Heart left ventricle (tissue), 16 donors: ENCODE measurements around the gene ITGB6. TPM values are rescaled to one million over a fixed set of nuclear protein-coding genes. Genes with fewer than 3 reads are reported as not detected.

Experiments
- ATAC-seq, 4 donors: fragments of 200-7000 bp; cut with Tn5 transposase; one replicate each; pipeline ENCODE4 v1.9.1; 2020 to 2022; ENCODE audit warnings: moderate library complexity in 4 of 4, mild to moderate bottlenecking in 3 of 4, moderate number of reproducible peaks in 1 of 4
- DNase-seq, 5 donors: peaks; one replicate each; pipeline ENCODE4 v3.0.0-alpha.2; 2020
- H3K27ac ChIP-seq, 12 donors: fragments of 200-600 bp; sonication (generic) in 4 of 12; one replicate each; pipeline versions ENCODE4 v1.5.0 to v1.8.0; 2016 to 2022; ENCODE audit warnings: mild to moderate bottlenecking in 2 of 12
- H3K27me3 ChIP-seq, 9 donors: fragments of 200-600 bp; sonication (generic) in 2 of 9; one replicate each; pipeline versions ENCODE4 v1.5.1 to v1.8.0; 2016 to 2022; ENCODE audit warnings: mild to moderate bottlenecking in 3 of 9
- H3K36me3 ChIP-seq, 9 donors: fragments of 200-600 bp; sonication (generic) in 2 of 9; one replicate each; pipeline versions ENCODE4 v1.5.0 to v1.8.0; 2018 to 2022; ENCODE audit warnings: mild to moderate bottlenecking in 2 of 9
- H3K4me1 ChIP-seq, 12 donors: fragments of 200-600 bp; sonication (generic) in 4 of 12; one replicate each; pipeline versions ENCODE4 v1.5.0 to v1.8.0; 2016 to 2022; ENCODE audit warnings: mild to moderate bottlenecking in 3 of 12
- H3K4me3 ChIP-seq, 12 donors: fragments of 200-600 bp; sonication (generic) in 4 of 12; one replicate each; pipeline versions ENCODE4 v1.5.0 to v1.8.0; 2017 to 2022; ENCODE audit warnings: mild to moderate bottlenecking in 9 of 12, moderate library complexity in 4 of 12
- H3K9me3 ChIP-seq, 12 donors: fragments of 200-600 bp; sonication (generic) in 4 of 12; one replicate each; pipeline versions ENCODE4 v1.5.0 to v1.8.0; 2016 to 2022; ENCODE audit warnings: mild to moderate bottlenecking in 1 of 12
- CTCF ChIP-seq, 12 donors: fragments of 200-600 bp; sonication (generic) in 4 of 12; IDR thresholded peaks; one replicate each; pipeline versions ENCODE4 v1.5.0 to v1.8.0; 2018 to 2022; ENCODE audit warnings: antibody characterized with exemption in 12 of 12, mild to moderate bottlenecking in 5 of 12
- POLR2A ChIP-seq, 2 donors: fragments of 450-650 bp; IDR thresholded peaks; one replicate each; pipeline ENCODE4 v1.6.1; 2017; ENCODE audit warnings: antibody characterized with exemption in 2 of 2, mild to moderate bottlenecking in 2 of 2, moderate library complexity in 2 of 2
- WGBS, 4 donors: extraction: QIAGEN DNeasy Blood & Tissue Kit in 2 of 4; methylation state at CpG; one replicate each; pipeline versions ENCODE4 v1.1.5 to v1.1.7; 2013 to 2018; 5-methylcytosine and 5-hydroxymethylcytosine counted together
- intact Hi-C, 10 donors: fragments of 100-400 bp; cut with DNase I; formaldehyde crosslinking; loops; one replicate each; pipeline versions ENCODE4 v1.11.1 to v1.14.2; 2022
- polyA plus RNA-seq, 2 donors: library from polyadenylated mRNA; stranded (reverse); fragments of 200-250 nt; gene quantifications; one replicate each; pipeline ENCODE4 v1.2.3, GENCODE V29; 2013
- total RNA-seq, 9 donors: library from RNA; depleted of rRNA in 2 of 9; stranded (reverse); fragments of >200 nt in 2 of 9; fragmentation: NEBNext Ultra II Directional in 3 of 9; extraction: Animal tissue kit (Norgen Biotek cat#: 25700) in 3 of 9; gene quantifications; one replicate each; pipeline versions ENCODE4 v1.1.0 to v1.2.4, GENCODE V29; 2016 to 2023
- donor health status: ischemic (EF 13 %, LVEDD 7.1; RV severe dilation, severe dysfunction).
- donor health status: healthy with polysubstance abuse.
- donor health status: DM: no; HTN: yes; CAD: no.
- donor health status: DM: no; HTN: no; CAD: no.
- donor health status: ischemic (EF 25% LVEDD 6.9; RV normal size, moderate dysfunction).
- donor health status: ischemic (EF 25% LVEDD 5.7; RV mildly dilated, moderate dysfunction).
- donor health status: healthy.
- donor health status: DM: yes; HTN: yes; CAD: no.
- donor health status: ischemic (EF 35%, LVEDD 5.7; RV mildly dilated, moderate dysfunction).
- donor health status: nonischemic (EF 11% LVEDD 7.7; RV severe dilation, severe dysfunction).
- donor health status: DM: yes; HTN: yes; CAD: no.
- donor health status: PGD.
- donor health status: ischemic (EF 29% LVEDD 5.4; RV normal size, mild dysfunction).
- donor health status: nonischemic (EF 23%, LVEDD 6.1; RV moderate dilation, normal function).

ITGB6 gene
- total and polyA plus RNA-seq, 11 donors: 0.27 to 4.2 (median 0.75) TPM

GRCh38 chr2:160168878-160169277, 31.2 kb downstream of the ITGB6 start:
- no peak for TF ChIP-seq POLR2A (IDR thresholded peaks at IDR 0.05)
- no peak for TF ChIP-seq CTCF (IDR thresholded peaks at IDR 0.05)
- H3K27ac ChIP-seq: no peak overlapping the region
- no peaks in the 10 kb centered on the region for H3K9me3 ChIP-seq
- no peaks in the 10 kb centered on the region for H3K36me3 ChIP-seq
- ATAC-seq (no peak), DNase-seq (no peak)
- H3K4me1 ChIP-seq: peaks cover 0 to 7% (median 0%) of the 10 kb centered on the region in 12 donors
- WGBS, 4 donors: 88 to 93% (median 92%) methylated on average over 3 of the region's 3 CpGs
- intact Hi-C loops: no loop called here
- no peak overlapping the region for H3K4me3 ChIP-seq
- H3K27me3 ChIP-seq: no peaks in the 10 kb centered on the region

- TF ChIP-seq POLR2A (IDR thresholded peaks at IDR 0.05) (no peak), CTCF (IDR thresholded peaks at IDR 0.05) (no peak)
- H3K27ac ChIP-seq: no peak overlapping the region
- 87 to 92% (median 89%) methylated on average over 12 of the region's 12 CpGs for WGBS, 4 donors
These were observed 32.9 kb downstream of the ITGB6 start for GRCh38 chr2:160167089-160167740.

GRCh38 chr2:160165996-160166395, 34.1 kb downstream of the ITGB6 start:
- Histone ChIP-seq H3K4me3 (no peak overlapping the region), H3K9me3 (no peaks in the 10 kb centered on the region), H3K27ac (no peak overlapping the region), H3K4me1 (peaks cover 0 to 7% (median 0%) of the 10 kb centered on the region in 12 donors), H3K27me3 (no peaks in the 10 kb centered on the region), H3K36me3 (no peaks in the 10 kb centered on the region)
- intact Hi-C loops: no loop called here
- no peak for TF ChIP-seq CTCF (IDR thresholded peaks at IDR 0.05)
- TF ChIP-seq POLR2A (IDR thresholded peaks at IDR 0.05): no peak
- DNase-seq (no peak), ATAC-seq (no peak)
- WGBS, 4 donors: 90 to 96% (median 92%) methylated on average over 1 of the region's 1 CpG

More at GRCh38 chr2:160167089-160167740, 32.9 kb downstream of the ITGB6 start:
- DNase-seq (no peak), ATAC-seq (no peak)
- H3K9me3 ChIP-seq: no peaks in the 10 kb centered on the region
- no peak overlapping the region for H3K4me3 ChIP-seq
- H3K36me3 ChIP-seq: no peaks in the 10 kb centered on the region
- intact Hi-C loops: no loop called here
- H3K4me1 ChIP-seq: peaks cover 0 to 7% (median 0%) of the 10 kb centered on the region in 12 donors
- no peaks in the 10 kb centered on the region for H3K27me3 ChIP-seq

- Histone ChIP-seq H3K9me3 (no peaks in the 10 kb centered on the region), H3K27me3 (no peaks in the 10 kb centered on the region), H3K36me3 (no peaks in the 10 kb centered on the region), H3K27ac (no peak overlapping the region), H3K4me1 (peaks cover 0 to 7% (median 0%) of the 10 kb centered on the region in 12 donors), H3K4me3 (no peak overlapping the region)
- TF ChIP-seq POLR2A (IDR thresholded peaks at IDR 0.05) (no peak), CTCF (IDR thresholded peaks at IDR 0.05) (no peak)
- WGBS, 4 donors: 54 to 74% (median 61%) methylated on average over 2 of the region's 2 CpGs
- intact Hi-C loops: no loop called here
- no peak for ATAC-seq
- DNase-seq: no peak
These were observed 35.0 kb downstream of the ITGB6 start for GRCh38 chr2:160165081-160165480.
